GM21619 (cell line): ENCODE results near the gene ADCY5.

ENCODE experiments used
- ATAC-seq: cut with Tn5 transposase; IDR thresholded peaks from one replicate; pipeline ENCODE4 v1.9.1; 2021; ENCODE audit not compliant: unreplicated experiment

Gene ADCY5

DNA sequence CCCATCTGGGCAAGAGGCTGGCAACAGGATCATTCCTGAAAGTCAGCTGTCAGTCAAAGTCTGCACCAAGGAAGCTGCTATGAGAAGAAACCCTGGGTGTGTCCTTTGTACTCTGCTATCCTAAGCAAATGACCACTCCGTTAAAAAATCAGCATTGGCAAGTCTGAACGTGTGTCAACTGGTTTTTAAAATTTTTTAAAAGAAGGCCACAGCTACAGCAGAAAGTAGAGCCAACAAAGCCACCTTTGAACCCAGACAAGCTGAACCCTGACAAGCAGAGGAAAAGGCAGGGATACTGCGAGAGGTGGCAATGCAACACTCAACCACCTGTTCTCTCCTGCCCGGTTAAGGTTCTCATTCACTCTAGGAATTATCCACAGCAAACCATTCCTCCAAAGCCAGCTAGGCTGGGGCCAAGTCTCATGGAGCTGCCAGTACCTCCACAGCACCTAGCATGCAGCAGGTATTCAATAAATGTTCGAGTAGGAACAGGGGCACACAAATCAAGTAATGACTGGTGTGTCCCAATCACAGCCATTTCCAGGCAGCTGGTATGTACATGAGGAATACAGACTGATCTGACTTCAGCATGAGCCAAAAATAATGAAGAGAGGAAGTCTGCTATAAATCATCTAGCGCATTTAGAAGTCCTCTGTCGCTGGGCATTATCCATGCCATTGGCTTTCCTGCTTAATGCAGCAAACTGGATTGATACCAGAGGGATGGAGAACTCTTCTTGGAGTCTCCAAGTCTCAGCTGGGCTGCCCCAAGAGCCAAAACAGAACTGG, 76.0 kb downstream of the ADCY5 start:
- no peak for ATAC-seq

GRCh38 chr3:123371859-123372685, 76.8 kb downstream of the ADCY5 start:
- ATAC-seq = no peak

GRCh38 chr3:123371426-123371825, 77.5 kb downstream of the ADCY5 start:
- no peak for ATAC-seq

DNA sequence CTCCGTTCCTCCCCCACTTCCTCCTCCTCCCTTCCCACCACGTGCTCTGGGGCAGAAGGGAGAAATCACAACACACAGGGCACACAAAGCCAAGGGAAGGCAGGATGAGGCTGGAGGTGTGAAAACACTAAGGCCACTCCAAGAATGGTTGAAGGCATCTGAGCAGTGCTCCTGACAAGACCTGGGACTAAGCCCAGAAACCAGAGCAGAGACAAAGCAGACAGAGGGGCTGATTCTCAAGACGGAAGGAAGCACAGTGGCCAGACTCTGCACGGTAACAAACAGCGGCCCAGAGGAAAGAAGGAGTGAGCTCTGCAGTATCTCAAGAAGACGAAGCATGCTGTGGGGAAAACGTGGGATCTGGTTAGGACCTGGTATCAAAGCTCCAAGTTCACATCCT, 78.1 kb downstream of the ADCY5 start:
- ATAC-seq = no peak

DNA sequence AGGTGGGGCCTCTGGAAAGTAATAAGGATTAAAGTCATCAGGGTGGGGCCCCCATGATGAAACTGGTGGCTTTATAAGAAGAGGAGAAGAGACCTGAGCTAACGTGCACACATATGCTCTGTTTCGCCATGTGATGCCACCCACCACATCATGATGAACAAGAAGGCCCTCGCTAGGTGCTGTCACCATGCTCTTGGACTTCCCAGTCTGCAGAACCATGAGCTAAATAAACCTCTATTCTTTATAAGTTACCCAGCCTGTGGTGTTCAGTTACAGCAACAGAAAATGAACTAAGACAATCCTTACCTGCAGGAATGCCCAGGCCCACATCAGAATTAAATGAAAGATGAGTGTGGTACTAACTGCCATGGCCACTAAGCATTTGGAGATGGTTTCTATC, 79.8 kb downstream of the ADCY5 start:
- no peak for ATAC-seq

DNA sequence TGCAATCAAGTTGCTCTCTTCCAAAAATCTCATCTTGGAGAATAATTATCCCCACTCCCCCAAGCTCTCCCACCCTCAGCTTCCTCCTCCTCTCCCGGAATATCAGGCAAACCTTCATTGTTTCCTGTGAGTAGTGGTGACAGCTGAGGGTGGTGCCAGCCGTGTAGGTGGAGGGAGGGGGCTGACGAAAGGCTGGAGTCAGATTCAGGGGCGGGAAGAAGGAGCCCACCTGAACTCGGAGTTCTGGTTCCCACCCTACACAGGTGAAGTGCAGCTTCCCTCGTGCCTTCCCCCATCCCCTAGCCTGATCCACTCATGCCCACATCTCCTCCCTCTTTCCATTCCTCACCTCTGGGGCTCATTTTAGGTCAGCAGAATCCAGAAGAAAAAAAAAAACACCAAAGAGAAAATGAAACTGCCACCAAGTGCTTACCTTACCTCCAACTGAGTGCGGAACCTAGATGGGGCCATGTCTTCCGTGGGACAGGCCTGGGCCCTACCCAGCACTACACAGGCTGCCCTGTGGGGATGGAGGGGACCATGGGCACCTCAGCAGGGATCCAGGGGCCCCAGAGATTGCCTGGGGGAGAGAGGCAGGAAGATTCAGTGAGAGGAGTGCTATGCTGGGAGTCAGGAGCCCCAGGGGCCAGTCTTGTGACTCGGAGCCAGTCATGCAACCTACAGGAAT, 81.3 kb downstream of the ADCY5 start:
- ATAC-seq = no peak

GRCh38 chr3:123365450-123366143, 83.3 kb downstream of the ADCY5 start:
- no peak for ATAC-seq

GRCh38 chr3:123361071-123361470, 87.8 kb downstream of the ADCY5 start:
- no peak for ATAC-seq

DNA sequence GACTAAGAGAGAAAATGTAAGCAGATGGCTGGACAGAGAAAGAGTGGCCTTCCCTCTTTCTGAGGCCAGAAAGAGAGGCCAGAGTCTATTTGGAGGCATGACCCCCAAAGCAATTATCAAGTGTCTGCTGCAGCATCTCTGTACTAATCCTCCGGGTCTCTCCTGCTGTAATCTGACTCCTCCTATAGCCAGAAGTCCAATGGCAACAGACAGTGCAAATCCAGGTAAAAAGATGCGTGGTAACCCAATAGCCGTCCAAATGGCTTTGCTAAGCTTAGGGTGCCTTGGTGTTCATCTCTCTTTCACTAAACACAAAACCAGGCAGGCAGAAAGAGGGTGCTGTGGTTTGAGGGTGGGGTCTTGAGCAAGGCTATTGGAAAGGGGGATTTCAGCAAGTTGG, 91.6 kb downstream of the ADCY5 start:
- no peak for ATAC-seq

- ATAC-seq = no peak
These were observed 95.0 kb downstream of the ADCY5 start for GRCh38 chr3:123353850-123354233.

DNA sequence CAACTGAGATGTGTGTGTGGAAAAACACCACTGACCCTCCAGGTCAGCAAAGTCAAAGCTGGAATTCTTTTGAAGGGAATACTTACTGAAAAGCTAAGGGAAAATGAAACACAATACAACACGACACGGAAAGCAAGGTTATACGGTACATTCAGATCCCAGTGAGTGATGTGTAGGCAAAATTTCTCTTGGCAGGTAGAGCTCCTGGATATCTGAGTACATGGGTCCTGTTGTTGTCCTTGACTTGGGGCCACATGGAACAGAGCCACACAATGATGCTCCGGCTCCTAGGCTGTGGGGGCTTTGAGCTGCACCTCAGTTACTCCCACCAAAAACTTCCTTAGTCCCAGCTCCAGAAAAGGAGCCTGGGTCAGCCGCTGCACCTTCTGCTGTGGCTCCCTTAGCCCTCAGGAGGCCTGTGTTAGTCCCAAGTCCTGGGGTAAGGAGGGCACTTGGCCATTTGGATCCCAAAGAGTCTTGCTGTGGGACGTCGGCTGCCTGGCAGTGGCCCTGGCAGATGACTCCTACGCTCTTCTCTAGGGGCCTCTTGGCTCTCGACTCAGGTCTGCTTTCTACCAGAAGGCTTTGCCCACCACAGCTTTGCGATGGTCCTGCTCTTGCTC, 95.6 kb downstream of the ADCY5 start:
- no peak for ATAC-seq

DNA sequence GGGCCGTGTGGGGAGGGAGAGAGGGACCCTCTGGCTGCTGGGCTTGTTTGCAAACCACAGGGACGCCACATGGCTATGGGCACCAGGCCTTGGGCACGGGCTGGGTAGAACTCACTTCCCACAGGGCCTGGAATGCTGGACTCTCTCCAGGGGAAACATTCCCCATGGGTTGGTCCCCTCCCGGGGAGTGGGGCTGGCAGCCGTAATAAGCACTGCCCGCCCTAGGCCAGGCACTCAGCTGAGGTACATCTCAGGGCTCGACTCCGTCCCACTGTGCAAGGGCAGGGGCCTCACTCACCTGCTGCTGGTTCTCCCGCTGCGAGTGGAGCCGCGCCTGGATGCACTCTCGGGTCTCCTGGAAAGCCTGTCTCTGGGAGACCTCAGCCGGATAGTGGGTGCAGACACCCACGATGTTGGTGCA, 96.7 kb downstream of the ADCY5 start:
- ATAC-seq = no peak

DNA sequence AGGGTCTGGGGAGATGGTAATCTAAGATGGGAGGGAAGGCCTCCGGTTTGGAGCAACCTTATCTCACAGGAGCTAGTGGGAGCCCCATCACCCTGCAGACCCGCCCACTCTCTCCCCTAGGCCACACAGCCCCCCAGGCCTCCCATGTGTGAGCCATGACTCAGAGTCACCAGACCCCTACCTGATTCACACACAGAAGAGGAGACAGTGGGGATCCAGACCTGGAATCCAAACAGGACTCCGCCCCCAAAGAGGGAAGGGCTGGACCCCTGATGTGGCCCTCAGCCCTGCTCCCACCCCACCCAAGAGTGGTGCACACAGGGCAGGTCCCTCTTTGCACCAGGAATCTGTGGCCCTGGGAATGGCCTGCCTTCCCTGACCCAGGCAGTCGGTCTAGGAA, 97.4 kb downstream of the ADCY5 start:
- no peak for ATAC-seq

- no peak for ATAC-seq
These were observed 97.9 kb downstream of the ADCY5 start for GRCh38 chr3:123350971-123351370.

GRCh38 chr3:123349566-123350435, 99.1 kb downstream of the ADCY5 start:
- ATAC-seq = no peak

- ATAC-seq = no peak
These were observed 99.7 kb downstream of the ADCY5 start for GRCh38 chr3:123349201-123349535.

GRCh38 chr3:123348471-123349200, 100.3 kb downstream of the ADCY5 start:
- ATAC-seq = no peak

DNA sequence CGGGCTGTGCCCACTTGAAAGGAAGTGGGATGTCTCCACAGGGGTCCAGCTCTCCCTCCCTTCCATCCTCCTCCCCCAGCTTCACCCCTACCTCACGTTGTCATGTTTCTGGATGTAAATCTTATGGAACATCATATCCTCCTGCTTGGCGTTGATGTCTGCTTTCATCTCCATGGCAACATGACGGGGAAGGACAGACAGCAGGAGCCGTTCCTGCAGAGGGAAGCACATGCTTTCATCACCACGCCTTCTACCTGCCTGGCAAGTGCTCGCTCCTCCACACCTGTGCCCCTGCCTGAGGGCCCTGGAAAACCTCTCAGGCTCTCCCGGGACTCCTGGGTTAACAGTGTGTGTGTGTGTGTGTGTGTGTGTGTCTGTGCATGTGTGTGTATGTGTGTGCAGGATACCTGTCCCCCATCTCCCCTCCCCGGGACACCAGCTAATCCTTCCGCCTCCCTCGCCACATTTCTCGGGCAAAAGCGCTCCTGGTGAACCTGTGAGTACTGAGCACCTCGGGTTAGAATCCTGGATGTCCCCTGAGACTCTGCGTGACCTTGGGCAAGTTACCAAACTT, 101.1 kb downstream of the ADCY5 start:
- no peak for ATAC-seq

DNA sequence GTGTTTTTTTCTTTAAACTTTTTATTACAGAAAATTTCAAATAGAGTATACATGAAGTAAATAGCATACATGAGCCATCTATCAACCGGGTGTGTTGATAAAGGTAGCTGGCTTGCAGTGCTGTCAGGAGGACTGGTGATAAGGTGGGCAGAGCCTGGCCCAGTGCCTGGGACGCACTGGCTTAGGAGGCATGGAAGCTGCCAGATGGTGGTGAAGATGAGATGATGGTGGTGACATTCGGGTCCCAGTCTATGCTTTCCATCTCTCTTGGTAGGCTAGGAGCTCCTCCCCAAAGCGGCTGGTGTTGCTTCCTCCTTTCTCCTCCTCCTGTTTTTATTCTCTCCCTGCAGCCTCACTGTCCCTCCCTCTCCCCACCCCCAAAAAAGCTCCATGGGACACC, 101.7 kb downstream of the ADCY5 start:
- ATAC-seq = no peak
